ENCODE results near the gene MRPL33. TPM values are rescaled to one million over a fixed set of nuclear protein-coding genes. Genes with fewer than 3 reads are reported as not detected.
A peak's percentile ranks its signal among the peaks of the same experiment; 100 is the strongest.

The MRPL33 gene
- total and polyA plus RNA-seq, 2 of the 13 experiments (the other 11 are each of a cell fraction or from before 2014, with no cell fraction given), result 69.7 to 218 TPM

DNA sequence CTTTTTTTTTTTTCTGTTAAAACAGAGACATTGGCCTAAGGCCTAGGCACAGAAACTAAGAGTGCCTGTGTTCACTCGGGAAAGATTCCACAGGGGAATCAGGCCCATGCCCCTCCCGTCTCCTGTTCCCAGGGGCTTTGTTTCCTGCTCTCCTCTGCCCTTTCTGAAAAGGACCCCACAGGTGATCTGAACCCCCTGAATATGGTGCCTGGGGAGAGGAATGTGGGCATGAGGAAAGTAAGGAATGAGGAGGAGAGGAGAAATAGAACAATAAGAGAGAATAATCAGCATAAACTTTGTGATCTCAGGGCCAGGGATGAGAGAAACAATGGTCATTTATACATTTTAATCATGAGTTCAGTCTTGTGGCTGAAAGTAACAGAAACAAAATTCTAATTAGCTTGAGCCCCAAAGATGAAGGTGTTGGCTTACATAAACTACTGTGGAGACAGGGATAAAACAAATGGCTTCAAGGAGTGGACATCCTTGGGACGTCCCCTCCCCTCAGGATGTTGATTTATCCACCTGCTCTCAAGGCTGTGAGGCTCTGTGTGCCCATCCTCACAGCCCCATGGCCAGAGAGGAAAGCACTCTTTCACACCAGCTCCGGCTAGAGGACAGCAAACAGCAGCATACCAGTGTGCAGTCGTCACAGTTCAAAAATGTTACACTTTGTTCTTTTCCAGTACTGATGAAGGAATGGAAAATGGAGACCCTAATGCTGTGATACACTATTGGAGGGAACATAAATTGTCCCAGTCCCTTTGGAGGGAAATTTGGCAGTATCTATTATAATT, 46.4 kb upstream of the MRPL33 start (continued):
- TF ChIP-seq ZNF792 (CRISPR knock-in tag; IDR thresholded peaks at IDR 0.05) (peak; percentile 61; the same call in 1 of the 2 replicates), ZNF180 (CRISPR knock-in tag; IDR thresholded peaks at IDR 0.05; ENCODE audit: borderline replicate concordance, low read depth) (no peak), GABPB1 (CRISPR knock-in tag; IDR thresholded peaks at IDR 0.05) (no peak), MAFK (conservative IDR thresholded peaks at IDR 0.05 in 1 of 2, IDR thresholded peaks at IDR 0.05 in 1 of 2; ENCODE audit: low read length in 2 of 2) (no peak), FOSL2 (CRISPR knock-in tag; IDR thresholded peaks at IDR 0.05) (peak; percentile 88), CREB1 (IDR thresholded peaks at IDR 0.05) (peak; percentile 30; the same call in 1 of the 2 replicates), CREB1 (CRISPR knock-in tag; IDR thresholded peaks at IDR 0.05) (no peak; the same call in 1 of the 2 replicates), RARG (CRISPR knock-in tag; IDR thresholded peaks at IDR 0.05; ENCODE audit: low read depth) (no peak), SP4 (CRISPR knock-in tag; IDR thresholded peaks at IDR 0.05) (no peak), ZSCAN22 (CRISPR knock-in tag; IDR thresholded peaks at IDR 0.05) (no peak), ZNF550 (CRISPR knock-in tag; IDR thresholded peaks at IDR 0.05; ENCODE audit: borderline replicate concordance) (no peak), ADNP (CRISPR knock-in tag; IDR thresholded peaks at IDR 0.05) (no peak), ZNF33B (CRISPR knock-in tag; IDR thresholded peaks at IDR 0.05) (no peak)
- TF ChIP-seq, protein P1, sequence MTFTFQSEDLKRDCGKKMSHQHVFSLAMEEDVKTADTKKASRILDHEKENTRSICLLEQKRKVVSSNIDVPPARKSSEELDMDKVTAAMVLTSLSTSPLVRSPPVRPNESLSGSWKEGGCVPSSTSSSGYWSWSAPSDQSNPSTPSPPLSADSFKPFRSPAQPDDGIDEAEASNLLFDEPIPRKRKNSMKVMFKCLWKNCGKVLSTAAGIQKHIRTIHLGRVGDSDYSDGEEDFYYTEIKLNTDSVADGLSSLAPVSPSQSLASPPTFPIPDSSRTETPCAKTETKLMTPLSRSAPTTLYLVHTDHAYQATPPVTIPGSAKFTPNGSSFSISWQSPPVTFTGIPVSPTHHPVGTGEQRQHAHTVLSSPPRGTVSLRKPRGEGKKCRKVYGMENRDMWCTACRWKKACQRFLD (CRISPR knock-in tag; IDR thresholded peaks at IDR 0.05; ENCODE audit: borderline replicate concordance), result no peak
- TF ChIP-seq, protein P2, sequence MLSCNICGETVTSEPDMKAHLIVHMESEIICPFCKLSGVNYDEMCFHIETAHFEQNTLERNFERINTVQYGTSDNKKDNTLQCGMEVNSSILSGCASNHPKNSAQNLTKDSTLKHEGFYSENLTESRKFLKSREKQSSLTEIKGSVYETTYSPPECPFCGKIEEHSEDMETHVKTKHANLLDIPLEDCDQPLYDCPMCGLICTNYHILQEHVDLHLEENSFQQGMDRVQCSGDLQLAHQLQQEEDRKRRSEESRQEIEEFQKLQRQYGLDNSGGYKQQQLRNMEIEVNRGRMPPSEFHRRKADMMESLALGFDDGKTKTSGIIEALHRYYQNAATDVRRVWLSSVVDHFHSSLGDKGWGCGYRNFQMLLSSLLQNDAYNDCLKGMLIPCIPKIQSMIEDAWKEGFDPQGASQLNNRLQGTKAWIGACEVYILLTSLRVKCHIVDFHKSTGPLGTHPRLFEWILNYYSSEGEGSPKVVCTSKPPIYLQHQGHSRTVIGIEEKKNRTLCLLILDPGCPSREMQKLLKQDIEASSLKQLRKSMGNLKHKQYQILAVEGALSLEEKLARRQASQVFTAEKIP (CRISPR knock-in tag; IDR thresholded peaks at IDR 0.05; ENCODE audit: borderline replicate concordance), result no peak
- TF ChIP-seq, protein P3, sequence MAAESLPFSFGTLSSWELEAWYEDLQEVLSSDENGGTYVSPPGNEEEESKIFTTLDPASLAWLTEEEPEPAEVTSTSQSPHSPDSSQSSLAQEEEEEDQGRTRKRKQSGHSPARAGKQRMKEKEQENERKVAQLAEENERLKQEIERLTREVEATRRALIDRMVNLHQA (CRISPR knock-in tag; IDR thresholded peaks at IDR 0.05), result no peak
- TF ChIP-seq, protein P4, sequence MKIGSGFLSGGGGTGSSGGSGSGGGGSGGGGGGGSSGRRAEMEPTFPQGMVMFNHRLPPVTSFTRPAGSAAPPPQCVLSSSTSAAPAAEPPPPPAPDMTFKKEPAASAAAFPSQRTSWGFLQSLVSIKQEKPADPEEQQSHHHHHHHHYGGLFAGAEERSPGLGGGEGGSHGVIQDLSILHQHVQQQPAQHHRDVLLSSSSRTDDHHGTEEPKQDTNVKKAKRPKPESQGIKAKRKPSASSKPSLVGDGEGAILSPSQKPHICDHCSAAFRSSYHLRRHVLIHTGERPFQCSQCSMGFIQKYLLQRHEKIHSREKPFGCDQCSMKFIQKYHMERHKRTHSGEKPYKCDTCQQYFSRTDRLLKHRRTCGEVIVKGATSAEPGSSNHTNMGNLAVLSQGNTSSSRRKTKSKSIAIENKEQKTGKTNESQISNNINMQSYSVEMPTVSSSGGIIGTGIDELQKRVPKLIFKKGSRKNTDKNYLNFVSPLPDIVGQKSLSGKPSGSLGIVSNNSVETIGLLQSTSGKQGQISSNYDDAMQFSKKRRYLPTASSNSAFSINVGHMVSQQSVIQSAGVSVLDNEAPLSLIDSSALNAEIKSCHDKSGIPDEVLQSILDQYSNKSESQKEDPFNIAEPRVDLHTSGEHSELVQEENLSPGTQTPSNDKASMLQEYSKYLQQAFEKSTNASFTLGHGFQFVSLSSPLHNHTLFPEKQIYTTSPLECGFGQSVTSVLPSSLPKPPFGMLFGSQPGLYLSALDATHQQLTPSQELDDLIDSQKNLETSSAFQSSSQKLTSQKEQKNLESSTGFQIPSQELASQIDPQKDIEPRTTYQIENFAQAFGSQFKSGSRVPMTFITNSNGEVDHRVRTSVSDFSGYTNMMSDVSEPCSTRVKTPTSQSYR (CRISPR knock-in tag; IDR thresholded peaks at IDR 0.05; ENCODE audit: borderline replicate concordance), result peak; percentile 12; the same call in 1 of the 2 replicates
- TF ChIP-seq, protein P5, sequence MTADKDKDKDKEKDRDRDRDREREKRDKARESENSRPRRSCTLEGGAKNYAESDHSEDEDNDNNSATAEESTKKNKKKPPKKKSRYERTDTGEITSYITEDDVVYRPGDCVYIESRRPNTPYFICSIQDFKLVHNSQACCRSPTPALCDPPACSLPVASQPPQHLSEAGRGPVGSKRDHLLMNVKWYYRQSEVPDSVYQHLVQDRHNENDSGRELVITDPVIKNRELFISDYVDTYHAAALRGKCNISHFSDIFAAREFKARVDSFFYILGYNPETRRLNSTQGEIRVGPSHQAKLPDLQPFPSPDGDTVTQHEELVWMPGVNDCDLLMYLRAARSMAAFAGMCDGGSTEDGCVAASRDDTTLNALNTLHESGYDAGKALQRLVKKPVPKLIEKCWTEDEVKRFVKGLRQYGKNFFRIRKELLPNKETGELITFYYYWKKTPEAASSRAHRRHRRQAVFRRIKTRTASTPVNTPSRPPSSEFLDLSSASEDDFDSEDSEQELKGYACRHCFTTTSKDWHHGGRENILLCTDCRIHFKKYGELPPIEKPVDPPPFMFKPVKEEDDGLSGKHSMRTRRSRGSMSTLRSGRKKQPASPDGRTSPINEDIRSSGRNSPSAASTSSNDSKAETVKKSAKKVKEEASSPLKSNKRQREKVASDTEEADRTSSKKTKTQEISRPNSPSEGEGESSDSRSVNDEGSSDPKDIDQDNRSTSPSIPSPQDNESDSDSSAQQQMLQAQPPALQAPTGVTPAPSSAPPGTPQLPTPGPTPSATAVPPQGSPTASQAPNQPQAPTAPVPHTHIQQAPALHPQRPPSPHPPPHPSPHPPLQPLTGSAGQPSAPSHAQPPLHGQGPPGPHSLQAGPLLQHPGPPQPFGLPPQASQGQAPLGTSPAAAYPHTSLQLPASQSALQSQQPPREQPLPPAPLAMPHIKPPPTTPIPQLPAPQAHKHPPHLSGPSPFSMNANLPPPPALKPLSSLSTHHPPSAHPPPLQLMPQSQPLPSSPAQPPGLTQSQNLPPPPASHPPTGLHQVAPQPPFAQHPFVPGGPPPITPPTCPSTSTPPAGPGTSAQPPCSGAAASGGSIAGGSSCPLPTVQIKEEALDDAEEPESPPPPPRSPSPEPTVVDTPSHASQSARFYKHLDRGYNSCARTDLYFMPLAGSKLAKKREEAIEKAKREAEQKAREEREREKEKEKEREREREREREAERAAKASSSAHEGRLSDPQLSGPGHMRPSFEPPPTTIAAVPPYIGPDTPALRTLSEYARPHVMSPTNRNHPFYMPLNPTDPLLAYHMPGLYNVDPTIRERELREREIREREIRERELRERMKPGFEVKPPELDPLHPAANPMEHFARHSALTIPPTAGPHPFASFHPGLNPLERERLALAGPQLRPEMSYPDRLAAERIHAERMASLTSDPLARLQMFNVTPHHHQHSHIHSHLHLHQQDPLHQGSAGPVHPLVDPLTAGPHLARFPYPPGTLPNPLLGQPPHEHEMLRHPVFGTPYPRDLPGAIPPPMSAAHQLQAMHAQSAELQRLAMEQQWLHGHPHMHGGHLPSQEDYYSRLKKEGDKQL (CRISPR knock-in tag; IDR thresholded peaks at IDR 0.05; ENCODE audit: low read depth), result no peak
